GM12874 (cell line): ENCODE results near the gene HSD17B12.

ENCODE experiments used
- CTCF ChIP-seq: IDR thresholded peaks from 2 replicates; pipeline ENCODE4 v1.5.1; 2011; ENCODE audit warnings: low read depth, mild to moderate bottlenecking, control low read depth, low read length, moderate library complexity; ENCODE audit not compliant: insufficient read depth

The HSD17B12 gene

GRCh38 chr11:43892851-43893250, 212.3 kb downstream of the HSD17B12 start:
- TF ChIP-seq CTCF, result no peak

- TF ChIP-seq CTCF, result no peak
Observed at GRCh38 chr11:43894546-43894945, 214.0 kb downstream of the HSD17B12 start.

- no peak for TF ChIP-seq CTCF
Observed at GRCh38 chr11:43895601-43896000, 215.1 kb downstream of the HSD17B12 start.

- no peak for TF ChIP-seq CTCF
Observed at GRCh38 chr11:43898574-43898973, 218.0 kb downstream of the HSD17B12 start.

GRCh38 chr11:43899094-43899493, 218.6 kb downstream of the HSD17B12 start:
- TF ChIP-seq CTCF, result no peak

- no peak for TF ChIP-seq CTCF
Observed at GRCh38 chr11:43901551-43901950, 221.0 kb downstream of the HSD17B12 start.

- TF ChIP-seq CTCF, result no peak
Observed at GRCh38 chr11:43903078-43903477, 222.5 kb downstream of the HSD17B12 start.

GRCh38 chr11:43903969-43904368, 223.4 kb downstream of the HSD17B12 start:
- TF ChIP-seq CTCF, result no peak
